Fibroblast of pulmonary artery (primary cell): ENCODE data around the gene CAPN7.

ENCODE experiments used
- DNase-seq: peaks from one replicate; pipeline ENCODE4 v3.0.0-alpha.2; 2010; ENCODE audit warnings: low read depth
- H3K4me3 ChIP-seq: replicated peaks from 2 replicates; pipeline ENCODE4 v1.5.1; 2011; ENCODE audit warnings: low read depth, mild to moderate bottlenecking, control low read depth, low read length, moderate library complexity
- CTCF ChIP-seq: IDR thresholded peaks from 2 replicates; pipeline ENCODE4 v1.5.1; 2011; ENCODE audit warnings: mild to moderate bottlenecking, control low read depth, low read length, inconsistent platforms; ENCODE audit errors: missing control alignments

CAPN7 gene

GRCh38 chr3:15198686-15199085 lies 7.4 kb upstream of the CAPN7 start:
- H3K4me3 ChIP-seq, result no peak overlapping the region
- DNase-seq, result no peak
- TF ChIP-seq CTCF, result no peak

- TF ChIP-seq CTCF, result no peak
- H3K4me3 ChIP-seq, result no peak overlapping the region
- DNase-seq, result no peak
Observed at GRCh38 chr3:15199493-15200105, 6.4 kb upstream of the CAPN7 start.

GRCh38 chr3:15204005-15204404 lies 2.0 kb upstream of the CAPN7 start:
- H3K4me3 ChIP-seq, result no peak overlapping the region
- no peak for DNase-seq
- TF ChIP-seq CTCF, result no peak

GRCh38 chr3:15205482-15205933 lies 538 bp upstream of the CAPN7 start:
- DNase-seq, result no peak
- TF ChIP-seq CTCF, result no peak
- peak overlapping the region; percentile 64 for H3K4me3 ChIP-seq

GRCh38 chr3:15206662-15207576 lies 873 bp downstream of the CAPN7 start:
- no peak for TF ChIP-seq CTCF
- H3K4me3 ChIP-seq, result peak overlapping the region; percentile 93
- DNase-seq, result peak; percentile 36

- H3K4me3 ChIP-seq, result peak overlapping the region; percentile 93
- no peak for DNase-seq
- TF ChIP-seq CTCF, result no peak
Observed at GRCh38 chr3:15207836-15208504, 1.9 kb downstream of the CAPN7 start.
